IMR-90 (cell line): ENCODE measurements around the gene PARP3. TPM values are rescaled to one million over a fixed set of nuclear protein-coding genes. Genes with fewer than 3 reads are reported as not detected.

Source experiments
- ATAC-seq: fragments of 200-7000 bp; cut with Tn5 transposase; 2 replicates; pipeline ENCODE4 v1.9.1; 2020; ENCODE audit warnings: low read depth, mild to moderate bottlenecking, moderate library complexity
- BruUV-seq: library from RNA; stranded (reverse); fragments of 400-500 nt; replicated peaks from 2 replicates; lab custom pipeline; 2021; lab: Mats Ljungman, UMichigan
- CTCF ChIA-PET: fragments of 300-600 bp; formaldehyde crosslinking; extraction: SDS; loops from one replicate; lab custom pipeline; 2021; ENCODE audit warnings: antibody characterized with exemption; lab: Yijun Ruan, JAX
- POLR2A ChIA-PET: fragments of 300-600 bp; sonication (Branson Sonifier 250); formaldehyde crosslinking; loops from one replicate; lab custom pipeline; 2022; ENCODE audit warnings: antibody characterized with exemption; ENCODE audit not compliant: unreplicated experiment; lab: Charles Lee
- DNase-seq: peaks from one replicate; pipeline ENCODE4 v3.0.0; 2013
- H2AFZ ChIP-seq: replicated peaks from 2 replicates; pipeline ENCODE3; 2013; ENCODE audit warnings: low read length, mild to moderate bottlenecking; ENCODE audit not compliant: poor library complexity
- H2AK5ac ChIP-seq: 2 replicates; pipeline ENCODE4 v1.6.1; 2013; ENCODE audit warnings: low read depth, low read length, inconsistent platforms
- H2AK9ac ChIP-seq: replicated peaks from 2 replicates; pipeline ENCODE3; 2013; ENCODE audit warnings: mild to moderate bottlenecking, low read depth, low read length, moderate library complexity; ENCODE audit not compliant: poor library complexity
- H2BK120ac ChIP-seq: 2 replicates; pipeline ENCODE4 v1.6.1; 2013; ENCODE audit warnings: low read depth, low read length, inconsistent platforms
- H2BK15ac ChIP-seq: 3 replicates; pipeline ENCODE4 v1.6.1; 2013; ENCODE audit warnings: low read depth, low read length, inconsistent platforms
- H2BK20ac ChIP-seq: 2 replicates; pipeline ENCODE4 v1.6.1; 2013; ENCODE audit warnings: low read depth, mild to moderate bottlenecking, inconsistent platforms, low read length, moderate library complexity
- H2BK5ac ChIP-seq: 2 replicates; pipeline ENCODE4 v1.6.1; 2013; ENCODE audit warnings: mild to moderate bottlenecking, low read depth, low read length, inconsistent platforms; ENCODE audit not compliant: poor library complexity, severe bottlenecking
- H3K14ac ChIP-seq: replicated peaks from 2 replicates; pipeline ENCODE4 v1.6.1; 2013; ENCODE audit warnings: low read depth, low read length, inconsistent platforms
- H3K18ac ChIP-seq: 2 replicates; pipeline ENCODE4 v1.6.1; 2013; ENCODE audit warnings: low read depth, low read length, control low read depth
- H3K23ac ChIP-seq: 2 replicates; pipeline ENCODE4 v1.6.1; 2013; ENCODE audit warnings: low read depth, low read length, inconsistent platforms
- H3K27ac ChIP-seq: 2 replicates; pipeline ENCODE4 v1.5.1; 2013; ENCODE audit warnings: mild to moderate bottlenecking, control low read depth, low read length; ENCODE audit not compliant: insufficient read depth
- H3K27me3 ChIP-seq: 2 replicates; pipeline ENCODE4 v1.6.1; 2013; ENCODE audit warnings: low read length; ENCODE audit not compliant: control insufficient read depth, insufficient read depth
- H3K36me3 ChIP-seq: 2 replicates; pipeline ENCODE4 v1.6.1; 2013; ENCODE audit warnings: low read length, mixed read lengths; ENCODE audit not compliant: control insufficient read depth, insufficient read depth
- H3K4ac ChIP-seq: 2 replicates; pipeline ENCODE4 v1.6.1; 2013; ENCODE audit warnings: low read depth, low read length, inconsistent platforms
- H3K4me1 ChIP-seq: 2 replicates; pipeline ENCODE4 v1.6.1; 2013; ENCODE audit warnings: low read length, mixed read lengths; ENCODE audit not compliant: control insufficient read depth, insufficient read depth
- H3K4me2 ChIP-seq: 2 replicates; pipeline ENCODE4 v1.6.1; 2013; ENCODE audit warnings: low read depth, mild to moderate bottlenecking, control low read depth, low read length, moderate library complexity
- H3K4me3 ChIP-seq: 2 replicates; pipeline ENCODE4 v1.5.1; 2013; ENCODE audit warnings: low read depth, mild to moderate bottlenecking, control low read depth, low read length, moderate library complexity; ENCODE audit not compliant: insufficient read depth
- H3K56ac ChIP-seq: 2 replicates; pipeline ENCODE4 v1.6.1; 2013; ENCODE audit warnings: low read length, inconsistent platforms; ENCODE audit not compliant: insufficient read depth; ENCODE audit errors: extremely low read depth
- H3K79me1 ChIP-seq, 2 experiments: 2 replicates each; pipeline ENCODE4 v1.6.1; 2013; ENCODE audit warnings: low read length in 2 of 2, inconsistent platforms in 1 of 2, low read depth in 1 of 2
- H3K9ac ChIP-seq: 2 replicates; pipeline ENCODE4 v1.6.1; 2013; ENCODE audit warnings: low read depth, low read length, control low read depth
- H3K9me1 ChIP-seq: 2 replicates; pipeline ENCODE4 v1.6.1; 2013; ENCODE audit warnings: low read length, inconsistent platforms; ENCODE audit not compliant: insufficient read depth
- H3K9me3 ChIP-seq: 2 replicates; pipeline ENCODE4 v1.6.1; 2013; ENCODE audit warnings: low read length; ENCODE audit not compliant: control insufficient read depth, insufficient read depth
- H4K20me1 ChIP-seq: 2 replicates; pipeline ENCODE4 v1.6.1; 2013; ENCODE audit warnings: low read length, inconsistent platforms; ENCODE audit not compliant: insufficient read depth
- H4K5ac ChIP-seq: 2 replicates; pipeline ENCODE4 v1.6.1; 2013; ENCODE audit warnings: mild to moderate bottlenecking, low read depth, low read length, control low read depth
- H4K8ac ChIP-seq, 2 experiments: 2 replicates each; pipeline ENCODE4 v1.6.1; 2013; ENCODE audit warnings: low read depth in 2 of 2, low read length in 2 of 2, control low read depth in 1 of 2, inconsistent platforms in 1 of 2
- H4K91ac ChIP-seq: 2 replicates; pipeline ENCODE4 v1.6.1; 2013; ENCODE audit warnings: low read depth, low read length, inconsistent platforms; ENCODE audit not compliant: insufficient read depth
- BHLHE40 ChIP-seq: fragments of 150-350 bp; IDR thresholded peaks from 2 replicates; pipeline ENCODE4 v1.6.1; 2016; ENCODE audit warnings: mild to moderate bottlenecking, low read depth, low read length
- CEBPB ChIP-seq: IDR thresholded peaks from 2 replicates; pipeline ENCODE4 v1.6.1; 2012; ENCODE audit warnings: low read depth, low read length, improper control_type of control experiment
- CHD1 ChIP-seq: IDR thresholded peaks from 2 replicates; pipeline ENCODE4 v1.6.1; 2012; ENCODE audit warnings: low read depth, low read length, improper control_type of control experiment
- CTCF ChIP-seq: conservative IDR thresholded peaks from 2 replicates; pipeline ENCODE4 v1.5.1; 2012; ENCODE audit warnings: mild to moderate bottlenecking, low read depth, low read length, improper control_type of control experiment
- FOS ChIP-seq: fragments of 150-350 bp; IDR thresholded peaks from 2 replicates; pipeline ENCODE4 v1.6.1; 2016; ENCODE audit warnings: low read depth, low read length
- MAFK ChIP-seq: IDR thresholded peaks from 2 replicates; pipeline ENCODE4 v1.6.1; 2012; ENCODE audit warnings: low read depth, low read length, improper control_type of control experiment
- MAZ ChIP-seq: IDR thresholded peaks from 2 replicates; pipeline ENCODE4 v1.6.1; 2012; ENCODE audit warnings: low read depth, mild to moderate bottlenecking, low read length, improper control_type of control experiment, moderate library complexity, borderline replicate concordance
- MXI1 ChIP-seq: IDR thresholded peaks from 2 replicates; pipeline ENCODE4 v1.6.1; 2012; ENCODE audit warnings: low read depth, mild to moderate bottlenecking, low read length, moderate library complexity, borderline replicate concordance
- NFE2L2 ChIP-seq: fragments of 150-350 bp; IDR thresholded peaks from 2 replicates; pipeline ENCODE4 v1.6.1; 2016; ENCODE audit warnings: low read depth, mild to moderate bottlenecking, low read length
- POLR2A ChIP-seq: IDR thresholded peaks from 2 replicates; pipeline ENCODE4 v1.6.1; 2012; ENCODE audit warnings: mild to moderate bottlenecking, low read depth, low read length
- RAD21 ChIP-seq: IDR thresholded peaks from 2 replicates; pipeline ENCODE4 v1.6.1; 2012; ENCODE audit warnings: low read length, improper control_type of control experiment
- RCOR1 ChIP-seq: IDR thresholded peaks from 2 replicates; pipeline ENCODE4 v1.6.1; 2012; ENCODE audit warnings: mild to moderate bottlenecking, low read length, improper control_type of control experiment; ENCODE audit not compliant: insufficient replicate concordance
- RFX5 ChIP-seq: IDR thresholded peaks from 2 replicates; pipeline ENCODE4 v1.8.0; 2012; ENCODE audit warnings: low read depth, mild to moderate bottlenecking, low read length, moderate library complexity
- SMC3 ChIP-seq: fragments of 150-350 bp; IDR thresholded peaks from 2 replicates; pipeline ENCODE4 v1.6.1; 2016; ENCODE audit warnings: low read depth, mild to moderate bottlenecking, antibody characterized with exemption, low read length, moderate library complexity
- WGBS, 2 experiments: methylation state at CpG; one replicate each; pipeline versions ENCODE4 v1.1.5 to v1.1.7; 2013; ENCODE audit warnings: missing lambda C conversion rate in 2 of 2; ENCODE audit not compliant: insufficient read length in 1 of 2; ENCODE audit errors: extremely low coverage in 2 of 2; 5-methylcytosine and 5-hydroxymethylcytosine counted together
- dilution Hi-C: fragments of 300-500 bp; cut with HindIII; formaldehyde crosslinking; loops from one replicate; pipeline ENCODE4 v1.14.3; 2018; ENCODE audit warnings: low sequenced_read_pairs; ENCODE audit not compliant: unreplicated experiment
- in situ Hi-C: fragments of 300-500 bp; cut with MboI; formaldehyde crosslinking; loops from 3 replicates; pipeline ENCODE4 v1.14.3; 2019; ENCODE audit warnings: low sequenced_read_pairs, inconsistent platforms, mixed read lengths
- intact Hi-C: fragments of 100-400 bp; cut with micrococcal nuclease; formaldehyde crosslinking; loops from 2 replicates; pipeline ENCODE4 v1.10.0; 2022
- polyA plus RNA-seq, 3 experiments: library from polyadenylated mRNA; depleted of rRNA; stranded (reverse); fragments of >200 nt; gene quantifications; 2 replicates each; pipeline ENCODE4 v1.2.3, GENCODE V29; 2012; ENCODE audit warnings: low replicate concordance in 1 of 3
- total RNA-seq: library from RNA; depleted of rRNA; stranded (reverse); fragments of >200 nt; gene quantifications from 2 replicates; pipeline ENCODE4 v1.2.3, GENCODE V29; 2012
- TF ChIP-seq, protein P1 (sequence below): fragments of 150-350 bp; IDR thresholded peaks from 2 replicates; pipeline ENCODE4 v1.6.1; 2016; ENCODE audit warnings: low read depth, mild to moderate bottlenecking, low read length, moderate library complexity, borderline replicate concordance
- TF ChIP-seq, protein P2 (sequence below): fragments of 150-350 bp; IDR thresholded peaks from 2 replicates; pipeline ENCODE4 v1.6.1; 2017; ENCODE audit warnings: mild to moderate bottlenecking, antibody characterized with exemption, low read length, low read depth

PARP3 gene
- total and polyA plus RNA-seq, 2 of the 4 experiments (the other 2 are of a cell fraction): 16.3 to 22.0 TPM

GRCh38 chr3:51894939-51895338, 47.2 kb upstream of the PARP3 start:
- POLR2A ChIA-PET: no interaction called here
- intact Hi-C loops: no loop called here

More at GRCh38 chr3:51894939-51895338, 47.2 kb upstream of the PARP3 start:
- Histone ChIP-seq H2AFZ (no peak overlapping the region), H3K18ac (no peak overlapping the region), H2BK20ac (no peak overlapping the region), H2BK120ac (no peak overlapping the region), H3K9ac (no peak overlapping the region), H3K9me1 (no peaks in the 10 kb centered on the region), H3K4me1 (no peaks in the 10 kb centered on the region), H2BK5ac (no peak overlapping the region), H2AK9ac (no peak overlapping the region), H3K23ac (no peak overlapping the region), H3K4me3 (no peak overlapping the region), H3K27ac (no peak overlapping the region), H3K56ac (no peak overlapping the region), H3K4ac (no peak overlapping the region), H4K91ac (no peak overlapping the region), H4K20me1 (no peaks in the 10 kb centered on the region), H3K27me3 (peaks cover 6% of the 10 kb centered on the region; the same call in 1 of the 2 replicates), H3K36me3 (no peaks in the 10 kb centered on the region), H4K5ac (no peak overlapping the region), H2AK5ac (no peak overlapping the region), H2BK15ac (no peak overlapping the region), H4K8ac (no peak overlapping the region), H3K14ac (no peak overlapping the region), H3K79me1 (no peaks in the 10 kb centered on the region), H3K9me3 (no peaks in the 10 kb centered on the region), H3K4me2 (no peak overlapping the region)
- DNase-seq (no peak), ATAC-seq (no peak)
- TF ChIP-seq SMC3: no peak
- TF ChIP-seq MAZ: no peak
- TF ChIP-seq CTCF: no peak
- no peak for TF ChIP-seq RAD21
- no peak for TF ChIP-seq BHLHE40
- TF ChIP-seq MXI1: no peak
- TF ChIP-seq CHD1: no peak
- TF ChIP-seq RFX5: no peak
- TF ChIP-seq, protein P1, sequence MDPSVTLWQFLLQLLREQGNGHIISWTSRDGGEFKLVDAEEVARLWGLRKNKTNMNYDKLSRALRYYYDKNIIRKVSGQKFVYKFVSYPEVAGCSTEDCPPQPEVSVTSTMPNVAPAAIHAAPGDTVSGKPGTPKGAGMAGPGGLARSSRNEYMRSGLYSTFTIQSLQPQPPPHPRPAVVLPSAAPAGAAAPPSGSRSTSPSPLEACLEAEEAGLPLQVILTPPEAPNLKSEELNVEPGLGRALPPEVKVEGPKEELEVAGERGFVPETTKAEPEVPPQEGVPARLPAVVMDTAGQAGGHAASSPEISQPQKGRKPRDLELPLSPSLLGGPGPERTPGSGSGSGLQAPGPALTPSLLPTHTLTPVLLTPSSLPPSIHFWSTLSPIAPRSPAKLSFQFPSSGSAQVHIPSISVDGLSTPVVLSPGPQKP: no peak
- no peak for TF ChIP-seq MAFK
- no peak for TF ChIP-seq RCOR1
- no peak for TF ChIP-seq POLR2A
- TF ChIP-seq CEBPB: no peak
- TF ChIP-seq, protein P2, sequence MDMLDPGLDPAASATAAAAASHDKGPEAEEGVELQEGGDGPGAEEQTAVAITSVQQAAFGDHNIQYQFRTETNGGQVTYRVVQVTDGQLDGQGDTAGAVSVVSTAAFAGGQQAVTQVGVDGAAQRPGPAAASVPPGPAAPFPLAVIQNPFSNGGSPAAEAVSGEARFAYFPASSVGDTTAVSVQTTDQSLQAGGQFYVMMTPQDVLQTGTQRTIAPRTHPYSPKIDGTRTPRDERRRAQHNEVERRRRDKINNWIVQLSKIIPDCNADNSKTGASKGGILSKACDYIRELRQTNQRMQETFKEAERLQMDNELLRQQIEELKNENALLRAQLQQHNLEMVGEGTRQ: no peak
- TF ChIP-seq FOS: no peak
- no peak for TF ChIP-seq NFE2L2
- dilution Hi-C loops: no loop called here
- WGBS, 2 experiments: 87% methylated on average over 12 of the region's 16 CpGs; no CpG with 5 or more reads in 1 of the 2 experiments
- CTCF ChIA-PET: no interaction called here
- BruUV-seq: no TSS peak
- in situ Hi-C loops: no loop called here
